Adrenal gland (tissue), 12 donors: Measurements from ENCODE around the gene PLA2G2F. TPM values are rescaled to one million over a fixed set of nuclear protein-coding genes. Genes with fewer than 3 reads are reported as not detected.
A peak's percentile ranks its signal among the peaks of the same experiment; 100 is the strongest.

Experiments used
- DNase-seq, 7 donors: peaks; one replicate each; pipeline ENCODE4 v3.0.0-alpha.2; 2019 to 2020
- H3K27ac ChIP-seq, 5 donors: fragments of 200-600 bp; sonication (generic) in 4 of 5; 1 replicate in 3 of 5; 2 replicates in 2 of 5; pipeline versions ENCODE4 v1.5.1 to v1.8.0; 2016 to 2020; ENCODE audit warnings: mild to moderate bottlenecking in 1 of 5
- H3K27me3 ChIP-seq: fragments of 200-600 bp; 2 replicates; pipeline ENCODE4 v1.8.0; 2021
- H3K36me3 ChIP-seq, 2 donors: fragments of 200-600 bp; replicated peaks in 1 of 2; 1 replicate in 1 of 2; 2 replicates in 1 of 2; pipeline versions ENCODE4 v1.5.1 to v1.8.0; 2018 to 2022
- H3K4me1 ChIP-seq, 2 donors: fragments of 200-600 bp; replicated peaks in 1 of 2; 1 replicate in 1 of 2; 2 replicates in 1 of 2; pipeline versions ENCODE4 v1.5.1 to v1.8.0; 2018 to 2021
- H3K4me3 ChIP-seq, 4 donors: fragments of 200-600 bp; sonication (generic) in 3 of 4; one replicate each; pipeline ENCODE4 v1.5.1; 2016 to 2018
- H3K9me3 ChIP-seq, 3 donors: fragments of 200-600 bp; sonication (generic) in 1 of 3; replicated peaks in 1 of 3; 1 replicate in 2 of 3; 2 replicates in 1 of 3; pipeline versions ENCODE4 v1.5.1 to v1.8.0; 2016 to 2021
- CTCF ChIP-seq, 6 experiments: fragments of 450-650 bp in 4 of 6; fragments of 200-600 bp in 2 of 6; sonication (generic) in 1 of 6; IDR thresholded peaks; 1 replicate in 5 of 6; 2 replicates in 1 of 6; pipeline versions ENCODE4 v1.5.1 to v1.8.0; 2016 to 2021; ENCODE audit warnings: antibody characterized with exemption in 6 of 6, mild to moderate bottlenecking in 2 of 6, moderate library complexity in 1 of 6
- POLR2A ChIP-seq, 2 donors: fragments of 450-650 bp; IDR thresholded peaks; one replicate each; pipeline ENCODE4 v1.6.1; 2017; ENCODE audit warnings: antibody characterized with exemption in 2 of 2, mild to moderate bottlenecking in 2 of 2, moderate library complexity in 1 of 2
- WGBS, 4 donors: extraction: QIAGEN DNeasy Blood & Tissue Kit in 2 of 4; methylation state at CpG; one replicate each; pipeline versions ENCODE4 v1.1.5 to v1.1.7; 2013 to 2017; 5-methylcytosine and 5-hydroxymethylcytosine counted together
- intact Hi-C, 2 donors: fragments of 100-400 bp; cut with DNase I; formaldehyde crosslinking; loops; one replicate each; pipeline versions ENCODE4 v1.14.1 to v1.15.0; 2022 to 2023
- polyA plus RNA-seq, 3 donors: library from polyadenylated mRNA; stranded (reverse); fragments of 200-250 nt in 2 of 3; fragments of 350-450 nt in 1 of 3; fragmentation: Illumina TruSeq in 1 of 3; extraction: RNeasy Lipid Tissue Mini Kit (QIAGEN cat#74804) in 1 of 3; gene quantifications; one replicate each; pipeline ENCODE4 v1.2.3, GENCODE V29; 2013 to 2014
- total RNA-seq, 9 donors: library from RNA; depleted of rRNA in 4 of 9; stranded (reverse); fragments of >200 nt in 4 of 9; fragments of 120-200 nt in 1 of 9; fragmentation: NEBNext Ultra II Directional in 1 of 9; extraction: Animal tissue kit (Norgen Biotek cat#: 25700) in 1 of 9; gene quantifications; one replicate each; pipeline versions ENCODE4 v1.1.0 to v1.2.4, GENCODE V29; 2013 to 2023
- donor health status: healthy with polysubstance abuse.
- donor health status: Bipolar disorder and iron deficiency.
- donor health status: DM: yes; HTN: yes; CAD: no.
- donor health status: DM: no; HTN: no; CAD: no.
- donor health status: DM: no; HTN: no; CAD: no.
- donor health status: DM: yes; HTN: yes; CAD: no.

The PLA2G2F gene
- total and polyA plus RNA-seq, 12 donors = 0.08 TPM; not detected in 11

GRCh38 chr1:20180129-20180843 lies 41.2 kb downstream of the PLA2G2F start:
- no peaks in the 10 kb centered on the region for H3K9me3 ChIP-seq
- H3K36me3 ChIP-seq = no peaks in the 10 kb centered on the region
- no peaks in the 10 kb centered on the region for H3K27me3 ChIP-seq
- H3K27ac ChIP-seq = peak overlapping the region in 2 of 5 donors; percentile 14 to 57
- H3K4me1 ChIP-seq = peaks cover 7 to 17% of the 10 kb centered on the region in 2 donors
- WGBS, 4 donors = 47 to 66% (median 54%) methylated on average over 3 to 6 of the region's 6 CpGs
- intact Hi-C loops = no loop called here
- no peak overlapping the region for H3K4me3 ChIP-seq
- DNase-seq = peak in 6 of 7 donors; percentile 40 to 57 (median 54)
- TF ChIP-seq CTCF (IDR thresholded peaks at IDR 0.05) (no peak), POLR2A (IDR thresholded peaks at IDR 0.05) (no peak)

- H3K4me1 ChIP-seq = peaks cover 7 to 22% of the 10 kb centered on the region in 2 donors
- H3K36me3 ChIP-seq = no peaks in the 10 kb centered on the region
- no peak for DNase-seq
- no peak overlapping the region for H3K4me3 ChIP-seq
- 53 to 65% (median 61%) methylated on average over 3 of the region's 3 CpGs for WGBS, 4 donors
- H3K27ac ChIP-seq = peak overlapping the region in 2 of 5 donors; percentile 14 to 57
- no peaks in the 10 kb centered on the region for H3K9me3 ChIP-seq
- intact Hi-C loops = no loop called here
- no peaks in the 10 kb centered on the region for H3K27me3 ChIP-seq
- no peak for TF ChIP-seq CTCF (IDR thresholded peaks at IDR 0.05)
- no peak for TF ChIP-seq POLR2A (IDR thresholded peaks at IDR 0.05)
These were observed 41.7 kb downstream of the PLA2G2F start for GRCh38 chr1:20180844-20181207.

- intact Hi-C loops = no loop called here
- no peak overlapping the region for H3K4me3 ChIP-seq
These were observed 43.3 kb downstream of the PLA2G2F start for GRCh38 chr1:20182415-20182814.

GRCh38 chr1:20183035-20183434 lies 43.9 kb downstream of the PLA2G2F start:
- peaks cover 11 to 30% of the 10 kb centered on the region in 2 donors for H3K4me1 ChIP-seq
- DNase-seq = no peak
- 90 to 98% (median 92%) methylated on average over 10 of the region's 10 CpGs for WGBS, 4 donors
- H3K4me3 ChIP-seq = no peak overlapping the region
- no peak overlapping the region for H3K27ac ChIP-seq
- no peaks in the 10 kb centered on the region for H3K9me3 ChIP-seq
- intact Hi-C loops = no loop called here
- no peaks in the 10 kb centered on the region for H3K36me3 ChIP-seq
- no peaks in the 10 kb centered on the region for H3K27me3 ChIP-seq
- TF ChIP-seq POLR2A (IDR thresholded peaks at IDR 0.05) = no peak
- TF ChIP-seq CTCF (IDR thresholded peaks at IDR 0.05) = no peak

More at GRCh38 chr1:20182415-20182814, 43.3 kb downstream of the PLA2G2F start:
- Histone ChIP-seq H3K36me3 (no peaks in the 10 kb centered on the region), H3K9me3 (no peaks in the 10 kb centered on the region), H3K27ac (no peak overlapping the region), H3K27me3 (no peaks in the 10 kb centered on the region), H3K4me1 (peaks cover 11 to 30% of the 10 kb centered on the region in 2 donors)
- DNase-seq = no peak
- no peak for TF ChIP-seq POLR2A (IDR thresholded peaks at IDR 0.05)
- no peak for TF ChIP-seq CTCF (IDR thresholded peaks at IDR 0.05)
